Chondrocyte (in vitro differentiated cells): ENCODE results near the gene PIK3R6. TPM values are rescaled to one million over a fixed set of nuclear protein-coding genes. Genes with fewer than 3 reads are reported as not detected.
A peak's percentile ranks its signal among the peaks of the same experiment; 100 is the strongest.

ENCODE experiments used
- DNase-seq: peaks from one replicate; pipeline ENCODE4 v3.0.0; 2021; ENCODE audit warnings: mixed read lengths, low spot score
- H3K27ac Mint-ChIP-seq: one replicate; pipeline ENCODE4 v1.8.0; 2021; ENCODE audit warnings: mild to moderate bottlenecking, moderate library complexity, mixed read lengths; ENCODE audit not compliant: unreplicated experiment
- H3K27me3 Mint-ChIP-seq: 2 replicates; pipeline ENCODE4 v1.8.0; 2021; ENCODE audit warnings: low read depth, mixed read lengths
- H3K36me3 Mint-ChIP-seq: 2 replicates; pipeline ENCODE4 v1.8.0; 2021; ENCODE audit warnings: low read depth, mixed read lengths
- H3K4me1 Mint-ChIP-seq: 2 replicates; pipeline ENCODE4 v1.8.0; 2021; ENCODE audit warnings: low read depth, mild to moderate bottlenecking, mixed read lengths
- H3K4me3 Mint-ChIP-seq: one replicate; pipeline ENCODE4 v1.8.0; 2021; ENCODE audit warnings: mild to moderate bottlenecking, moderate library complexity, mixed read lengths; ENCODE audit not compliant: unreplicated experiment
- H3K9me3 Mint-ChIP-seq: 2 replicates; pipeline ENCODE4 v1.8.0; 2021; ENCODE audit warnings: low read depth, mixed read lengths
- CTCF ChIP-seq: fragments of 200-600 bp; sonication (generic); IDR thresholded peaks from 2 replicates; pipeline ENCODE4 v1.5.0; 2021; ENCODE audit warnings: antibody characterized with exemption, mild to moderate bottlenecking, moderate library complexity
- total RNA-seq: library from RNA; stranded (reverse); gene quantifications from 3 replicates; pipeline ENCODE4 v1.2.1, GENCODE V29; 2021

The PIK3R6 gene
- total RNA-seq, 1 donor from 2014 or later = not detected

GRCh38 chr17:8844229-8845218 is 22.9 kb downstream of the PIK3R6 start:
- DNase-seq = no peak
- peaks cover 2% of the 10 kb centered on the region for H3K27me3 Mint-ChIP-seq
- no peak for TF ChIP-seq CTCF
- H3K4me3 Mint-ChIP-seq = no peak overlapping the region
- H3K36me3 Mint-ChIP-seq = peaks cover 1% of the 10 kb centered on the region
- no peak overlapping the region for H3K27ac Mint-ChIP-seq
- no peaks in the 10 kb centered on the region for H3K4me1 Mint-ChIP-seq
- peaks cover 9% of the 10 kb centered on the region for H3K9me3 Mint-ChIP-seq

- peak overlapping the region; percentile 20 for H3K27ac Mint-ChIP-seq
- no peaks in the 10 kb centered on the region for H3K4me1 Mint-ChIP-seq
- peaks cover 2% of the 10 kb centered on the region for H3K27me3 Mint-ChIP-seq
- TF ChIP-seq CTCF = no peak
- H3K36me3 Mint-ChIP-seq = peaks cover 1% of the 10 kb centered on the region
- DNase-seq = no peak
- H3K9me3 Mint-ChIP-seq = peaks cover 9% of the 10 kb centered on the region
- H3K4me3 Mint-ChIP-seq = no peak overlapping the region
These were observed 24.1 kb downstream of the PIK3R6 start for GRCh38 chr17:8843344-8843743.

DNA sequence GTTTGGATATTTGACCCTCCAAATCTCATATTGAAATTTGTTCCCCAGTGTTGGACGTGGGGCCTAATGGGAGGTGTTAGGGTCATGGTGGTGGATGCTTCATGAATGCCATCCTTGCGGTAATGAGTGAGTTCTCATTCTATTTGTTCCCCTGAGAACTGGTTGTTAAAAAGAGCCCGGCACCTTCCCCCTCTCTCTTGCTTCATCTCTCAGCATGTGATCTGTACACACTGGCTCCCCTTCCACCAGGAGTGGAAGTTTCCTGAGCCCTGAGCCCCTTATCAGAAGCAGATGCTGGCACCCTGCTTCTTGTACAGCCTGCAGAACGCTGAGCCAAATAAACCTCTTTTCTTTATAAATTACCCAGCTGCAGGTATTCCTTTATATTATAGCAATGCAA is 25.6 kb downstream of the PIK3R6 start:
- Mint-ChIP-seq H3K9me3 (peaks cover 9% of the 10 kb centered on the region), H3K4me3 (no peak overlapping the region), H3K4me1 (no peaks in the 10 kb centered on the region), H3K27ac (no peak overlapping the region), H3K36me3 (peaks cover 1% of the 10 kb centered on the region), H3K27me3 (peaks cover 8% of the 10 kb centered on the region)
- no peak for TF ChIP-seq CTCF
- no peak for DNase-seq

- Mint-ChIP-seq H3K27me3 (peaks cover 8% of the 10 kb centered on the region), H3K4me3 (no peak overlapping the region), H3K4me1 (no peaks in the 10 kb centered on the region), H3K36me3 (peaks cover 1% of the 10 kb centered on the region), H3K27ac (no peak overlapping the region), H3K9me3 (peaks cover 4% of the 10 kb centered on the region)
- no peak for TF ChIP-seq CTCF
- DNase-seq = no peak
These were observed 28.0 kb downstream of the PIK3R6 start for GRCh38 chr17:8839410-8839935.

DNA sequence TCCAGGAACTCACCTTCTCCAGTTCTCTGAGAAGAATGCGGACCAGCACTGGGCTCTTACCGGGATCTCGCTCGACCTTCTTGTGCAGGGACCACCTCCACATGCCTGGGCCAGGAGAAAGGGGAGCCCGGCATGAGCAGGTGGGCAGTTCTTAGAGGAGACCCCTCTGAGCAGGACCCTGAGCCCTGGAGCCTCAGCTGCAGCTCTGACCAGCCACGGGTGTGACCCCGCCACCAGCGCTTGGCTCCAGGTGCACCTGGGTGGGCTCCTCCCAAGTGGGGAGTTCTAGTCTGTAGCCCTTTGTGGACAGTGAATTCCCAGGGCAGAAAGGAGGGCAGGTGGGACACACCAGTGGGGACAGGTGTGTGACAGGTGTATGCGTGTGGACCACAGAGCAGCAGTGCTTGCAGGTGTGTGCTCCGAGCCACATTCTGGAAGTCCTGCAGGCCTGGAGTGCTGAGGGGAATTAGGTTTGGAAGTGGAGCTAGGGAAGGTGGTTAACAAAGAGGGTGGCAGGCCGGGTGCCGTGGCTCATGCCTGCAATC is 28.9 kb downstream of the PIK3R6 start:
- Mint-ChIP-seq H3K4me3 (no peak overlapping the region), H3K27me3 (peaks cover 8% of the 10 kb centered on the region), H3K9me3 (peaks cover 4% of the 10 kb centered on the region), H3K36me3 (peaks cover 1% of the 10 kb centered on the region), H3K27ac (no peak overlapping the region), H3K4me1 (no peaks in the 10 kb centered on the region)
- DNase-seq = no peak
- TF ChIP-seq CTCF = no peak
